Endothelial cell of umbilical vein (primary cell): ENCODE results near the gene MYL5. TPM values are rescaled to one million over a fixed set of nuclear protein-coding genes. Genes with fewer than 3 reads are reported as not detected.

ENCODE experiments used
- BruUV-seq: library from RNA; stranded (reverse); fragments of 400-500 nt; replicated peaks from 2 replicates; lab custom pipeline; 2021; lab: Mats Ljungman, UMichigan
- CTCF ChIA-PET: fragments of 300-600, 350-600 bp; sonication (Branson Sonifier 250); formaldehyde crosslinking; loops from one replicate; lab custom pipeline; 2021; ENCODE audit warnings: antibody characterized with exemption, inconsistent platforms; lab: Charles Lee
- POLR2A ChIA-PET: fragments of 300-600, 350-600 bp; sonication (Branson Sonifier 250); formaldehyde crosslinking; loops from one replicate; lab custom pipeline; 2021; ENCODE audit warnings: antibody characterized with exemption, inconsistent platforms; lab: Charles Lee
- DNase-seq: peaks from one replicate; pipeline ENCODE4 v3.0.0-alpha.2; 2011; ENCODE audit warnings: low read depth, low spot score
- FAIRE-seq: peaks from 2 replicates; lab custom pipeline; 2011; peaks lifted over from hg19 to GRCh38; lab: Jason Lieb, UNC
- H2AFZ ChIP-seq: 2 replicates; pipeline ENCODE4 v1.6.0; 2012; ENCODE audit warnings: low read depth, low read length, control low read depth, inconsistent platforms
- H3K27ac ChIP-seq: 2 replicates; pipeline ENCODE4 v1.5.1; 2011; ENCODE audit warnings: low read depth, mild to moderate bottlenecking, control low read depth, low read length, moderate library complexity; ENCODE audit not compliant: insufficient read depth
- H3K27me3 ChIP-seq, 2 experiments: 2 replicates each; pipeline versions ENCODE4 v1.6.0 to v1.6.1; 2011; ENCODE audit warnings: low read length in 2 of 2, mixed read lengths in 1 of 2; ENCODE audit not compliant: control insufficient read depth in 2 of 2, insufficient read depth in 2 of 2
- H3K36me3 ChIP-seq, 2 experiments: 2 replicates in 1 of 2; 3 replicates in 1 of 2; pipeline ENCODE4 v1.5.1; 2011; ENCODE audit warnings: low read length in 2 of 2, mild to moderate bottlenecking in 1 of 2, moderate library complexity in 1 of 2; ENCODE audit not compliant: control insufficient read depth in 2 of 2, insufficient read depth in 2 of 2; ENCODE audit errors: extremely low read depth in 1 of 2
- H3K4me1 ChIP-seq: 3 replicates; pipeline ENCODE4 v1.5.1; 2011; ENCODE audit warnings: mild to moderate bottlenecking, low read length; ENCODE audit not compliant: control insufficient read depth, insufficient read depth; ENCODE audit errors: extremely low read depth
- H3K4me2 ChIP-seq: 2 replicates; pipeline ENCODE4 v1.6.1; 2011; ENCODE audit warnings: low read length, control low read depth, mixed read lengths; ENCODE audit not compliant: insufficient read depth
- H3K4me3 ChIP-seq, 3 experiments: fragments of 200-600 bp in 1 of 3; sonication (generic), shearing (Covaris generic) in 1 of 3; replicated peaks in 1 of 3; 2 replicates each; pipeline ENCODE4 v1.5.1; 2011 to 2016; ENCODE audit warnings: control low read depth in 3 of 3, low read length in 3 of 3, mild to moderate bottlenecking in 2 of 3, inconsistent platforms in 1 of 3, low read depth in 1 of 3, moderate library complexity in 1 of 3; ENCODE audit not compliant: insufficient read depth in 1 of 3
- H3K79me2 ChIP-seq: 2 replicates; pipeline ENCODE4 v1.6.0; 2012; ENCODE audit warnings: low read length, inconsistent platforms; ENCODE audit not compliant: control insufficient read depth, insufficient read depth
- H3K9ac ChIP-seq: replicated peaks from 2 replicates; pipeline ENCODE3; 2011; ENCODE audit warnings: low read length, control low read depth; ENCODE audit not compliant: insufficient read depth; ENCODE audit errors: extremely low read depth
- H3K9me1 ChIP-seq: replicated peaks from 3 replicates; pipeline ENCODE4 v1.6.0; 2011; ENCODE audit warnings: mild to moderate bottlenecking, low read length; ENCODE audit not compliant: control insufficient read depth, insufficient read depth; ENCODE audit errors: extremely low read depth
- H3K9me3 ChIP-seq: replicated peaks from 2 replicates; pipeline ENCODE4 v1.5.1; 2012; ENCODE audit warnings: low read length, inconsistent platforms; ENCODE audit not compliant: control insufficient read depth, insufficient read depth
- H4K20me1 ChIP-seq: replicated peaks from 2 replicates; pipeline ENCODE3; 2011; ENCODE audit warnings: mild to moderate bottlenecking, low read length; ENCODE audit not compliant: control insufficient read depth, insufficient read depth; ENCODE audit errors: extremely low read depth
- EZH2 ChIP-seq: IDR thresholded peaks from 2 replicates; pipeline ENCODE4 v1.6.1; 2012; ENCODE audit warnings: borderline replicate concordance, low read depth, mild to moderate bottlenecking, moderate library complexity, low read length, inconsistent platforms; ENCODE audit not compliant: severe bottlenecking
- FOS ChIP-seq: IDR thresholded peaks from 2 replicates; pipeline ENCODE4 v1.6.1; 2011; ENCODE audit warnings: mild to moderate bottlenecking, low read length, moderate library complexity, borderline replicate concordance; ENCODE audit not compliant: insufficient read depth
- GATA2 ChIP-seq: IDR thresholded peaks from 2 replicates; pipeline ENCODE4 v1.7.0; 2011; ENCODE audit warnings: low read depth, mild to moderate bottlenecking, moderate library complexity, mixed read lengths, low read length; ENCODE audit not compliant: insufficient read length, insufficient read depth
- JUN ChIP-seq: IDR thresholded peaks from 2 replicates; pipeline ENCODE4 v1.6.1; 2011; ENCODE audit warnings: borderline replicate concordance, low read depth; ENCODE audit not compliant: insufficient read length, insufficient read depth
- POLR2A ChIP-seq: IDR thresholded peaks from 2 replicates; pipeline ENCODE4 v1.6.1; 2012; ENCODE audit warnings: low read depth, mild to moderate bottlenecking, control low read depth, low read length
- POLR2AphosphoS5 ChIP-seq: IDR thresholded peaks from 2 replicates; pipeline ENCODE4 v1.6.1; 2012; ENCODE audit warnings: low read depth, mild to moderate bottlenecking, control low read depth, low read length, moderate library complexity; ENCODE audit not compliant: insufficient read depth
- dilution Hi-C: fragments of 300-500 bp; cut with MboI; formaldehyde crosslinking; loops from one replicate; pipeline ENCODE4 v1.15.0; 2019; ENCODE audit warnings: low sequenced_read_pairs; ENCODE audit not compliant: extremely low pct_ligation_motif_present
- intact Hi-C: fragments of 100-400 bp; cut with micrococcal nuclease; formaldehyde crosslinking; loops from one replicate; pipeline ENCODE4 v1.10.0; 2022
- polyA plus RNA-seq, 4 experiments: library from polyadenylated mRNA; depleted of rRNA in 3 of 4; stranded (reverse) in 3 of 4; unstranded in 1 of 4; fragments of >200 nt; gene quantifications; 2 replicates each; pipeline versions ENCODE4 v1.2.1 to v1.2.3, GENCODE V29; 2011 to 2012; ENCODE audit warnings: missing spikeins in 1 of 4
- total RNA-seq: library from RNA; stranded (reverse); gene quantifications from 2 replicates; pipeline ENCODE4 v1.2.3, GENCODE V29; 2021
- TF ChIP-seq, protein P1 (sequence below), 2 donors: IDR thresholded peaks; 1 replicate in 1 of 2; 2 replicates in 1 of 2; pipeline ENCODE4 v1.5.1; 2011; ENCODE audit warnings: low read length in 2 of 2, mild to moderate bottlenecking in 2 of 2, moderate library complexity in 2 of 2, control low read depth in 1 of 2, inconsistent platforms in 1 of 2, low read depth in 1 of 2; ENCODE audit not compliant: insufficient read depth in 1 of 2; ENCODE audit errors: extremely low read depth in 1 of 2

The MYL5 gene
- total and polyA plus RNA-seq, 2 donors (not counting 3 experiments of a cell fraction or from before 2014, with no cell fraction given): 12.3 to 13.4 TPM

DNA sequence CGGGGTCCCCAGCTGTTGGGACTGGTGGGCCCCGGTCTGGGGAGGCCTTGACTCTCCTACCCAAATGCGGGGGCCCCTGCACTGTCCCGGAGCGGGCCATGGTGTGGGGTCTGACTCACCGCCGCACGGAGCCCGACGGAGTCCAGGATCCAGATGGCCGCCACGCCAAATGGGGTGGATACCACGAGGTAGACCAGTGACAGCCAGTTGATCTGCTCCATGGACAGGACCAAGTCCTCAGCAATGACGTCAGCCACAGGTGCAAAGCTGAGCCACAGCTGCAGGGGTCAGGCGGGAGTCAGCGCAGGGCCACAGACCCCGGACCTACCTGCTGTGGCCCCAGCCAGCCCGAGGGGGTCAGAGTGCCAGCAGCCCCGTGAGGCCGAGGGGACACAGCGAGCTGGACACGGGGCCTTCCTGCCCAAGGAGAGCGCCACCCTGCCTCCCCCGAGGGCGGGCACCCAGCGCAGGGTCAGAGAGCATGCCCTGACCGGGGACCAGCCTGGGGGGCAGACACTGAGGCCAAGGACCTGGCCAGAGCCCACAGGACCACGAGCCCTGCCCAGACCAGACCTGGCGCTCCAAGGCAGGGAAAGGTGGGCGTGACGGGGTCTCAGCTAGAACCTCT lies 12.2 kb downstream of the MYL5 start:
- Histone ChIP-seq H3K9me1 (no peaks in the 10 kb centered on the region), H3K4me2 (no peak overlapping the region), H3K79me2 (no peaks in the 10 kb centered on the region), H3K9me3 (no peaks in the 10 kb centered on the region), H3K27me3 (no peaks in the 10 kb centered on the region), H3K27ac (no peak overlapping the region), H4K20me1 (no peaks in the 10 kb centered on the region), H3K9ac (no peak overlapping the region), H3K36me3 (no peaks in the 10 kb centered on the region), H3K4me3 (no peak overlapping the region), H3K4me1 (peaks cover 14% of the 10 kb centered on the region), H2AFZ (no peak overlapping the region)
- dilution Hi-C loops: no loop called here
- POLR2A ChIA-PET: no interaction called here
- DNase-seq (no peak), FAIRE-seq (no peak)
- no TSS peak for BruUV-seq
- intact Hi-C loops: loop anchor here (1.0 kb wide), 1 partner anchor 19 kb away; the partner anchor contains the start of gene PCGF3
- no peak for TF ChIP-seq JUN
- TF ChIP-seq, protein P1, sequence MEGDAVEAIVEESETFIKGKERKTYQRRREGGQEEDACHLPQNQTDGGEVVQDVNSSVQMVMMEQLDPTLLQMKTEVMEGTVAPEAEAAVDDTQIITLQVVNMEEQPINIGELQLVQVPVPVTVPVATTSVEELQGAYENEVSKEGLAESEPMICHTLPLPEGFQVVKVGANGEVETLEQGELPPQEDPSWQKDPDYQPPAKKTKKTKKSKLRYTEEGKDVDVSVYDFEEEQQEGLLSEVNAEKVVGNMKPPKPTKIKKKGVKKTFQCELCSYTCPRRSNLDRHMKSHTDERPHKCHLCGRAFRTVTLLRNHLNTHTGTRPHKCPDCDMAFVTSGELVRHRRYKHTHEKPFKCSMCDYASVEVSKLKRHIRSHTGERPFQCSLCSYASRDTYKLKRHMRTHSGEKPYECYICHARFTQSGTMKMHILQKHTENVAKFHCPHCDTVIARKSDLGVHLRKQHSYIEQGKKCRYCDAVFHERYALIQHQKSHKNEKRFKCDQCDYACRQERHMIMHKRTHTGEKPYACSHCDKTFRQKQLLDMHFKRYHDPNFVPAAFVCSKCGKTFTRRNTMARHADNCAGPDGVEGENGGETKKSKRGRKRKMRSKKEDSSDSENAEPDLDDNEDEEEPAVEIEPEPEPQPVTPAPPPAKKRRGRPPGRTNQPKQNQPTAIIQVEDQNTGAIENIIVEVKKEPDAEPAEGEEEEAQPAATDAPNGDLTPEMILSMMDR (IDR thresholded peaks at IDR 0.05; ENCODE audit: extremely low read depth in 1 of 2, insufficient read depth in 1 of 2, low read depth in 1 of 2, low read length in 2 of 2): no peak
- no peak for TF ChIP-seq POLR2A
- no peak for TF ChIP-seq FOS
- no peak for TF ChIP-seq POLR2AphosphoS5
- no peak for TF ChIP-seq GATA2
- no peak for TF ChIP-seq EZH2
- CTCF ChIA-PET: interaction anchor here (0.9 to 1.2 kb wide), 2 partner anchors 12 to 16 kb away, joined by 3 to 4 read pairs; partner anchors contain the start of genes ATP5ME and MYL5
